Astrocyte (in vitro differentiated cells and primary cell): Measurements from ENCODE around the gene SKAP2. TPM values are rescaled to one million over a fixed set of nuclear protein-coding genes. Genes with fewer than 3 reads are reported as not detected.
A peak's percentile ranks its signal among the peaks of the same experiment; 100 is the strongest.

Experiments used
- DNase-seq: peaks from one replicate; pipeline ENCODE4 v3.0.0-alpha.2; 2010; ENCODE audit warnings: low read depth
- FAIRE-seq: peaks from 2 replicates; lab custom pipeline; 2011; peaks lifted over from hg19 to GRCh38; lab: Jason Lieb, UNC
- H2AFZ ChIP-seq: 2 replicates; pipeline ENCODE4 v1.6.0; 2012; ENCODE audit warnings: low read depth, low read length, inconsistent platforms
- H3K27ac ChIP-seq: 2 replicates; pipeline ENCODE4 v1.5.1; 2011; ENCODE audit warnings: low read depth, low read length, inconsistent platforms
- H3K27me3 ChIP-seq: 2 replicates; pipeline ENCODE4 v1.6.0; 2011; ENCODE audit warnings: low read length, inconsistent platforms; ENCODE audit not compliant: insufficient read depth
- H3K36me3 ChIP-seq: 2 replicates; pipeline ENCODE4 v1.5.1; 2011; ENCODE audit warnings: low read length, inconsistent platforms; ENCODE audit not compliant: insufficient read depth
- H3K4me1 ChIP-seq: 2 replicates; pipeline ENCODE4 v1.5.1; 2011; ENCODE audit warnings: low read length, inconsistent platforms; ENCODE audit not compliant: insufficient read depth
- H3K4me2 ChIP-seq: 2 replicates; pipeline ENCODE4 v1.6.0; 2012; ENCODE audit warnings: low read length, inconsistent platforms
- H3K4me3 ChIP-seq: 2 replicates; pipeline ENCODE4 v1.5.1; 2011; ENCODE audit warnings: low read depth, mild to moderate bottlenecking, low read length, inconsistent platforms; ENCODE audit not compliant: insufficient read depth
- H3K79me2 ChIP-seq: 2 replicates; pipeline ENCODE4 v1.6.0; 2012; ENCODE audit warnings: mild to moderate bottlenecking, low read length, inconsistent platforms; ENCODE audit not compliant: insufficient read depth
- H3K9ac ChIP-seq: 2 replicates; pipeline ENCODE4 v1.6.0; 2012; ENCODE audit warnings: mild to moderate bottlenecking, low read length, inconsistent platforms
- H3K9me3 ChIP-seq: 2 replicates; pipeline ENCODE4 v1.5.1; 2012; ENCODE audit warnings: low read depth, mild to moderate bottlenecking, low read length, inconsistent platforms; ENCODE audit not compliant: insufficient read depth
- H4K20me1 ChIP-seq: 2 replicates; pipeline ENCODE4 v1.6.0; 2012; ENCODE audit warnings: low read length, inconsistent platforms; ENCODE audit not compliant: insufficient read depth
- H3K27ac Mint-ChIP-seq: one replicate; pipeline ENCODE4 v1.8.0; 2021; ENCODE audit warnings: mild to moderate bottlenecking, mixed read lengths; ENCODE audit not compliant: unreplicated experiment
- H3K27me3 Mint-ChIP-seq: one replicate; pipeline ENCODE4 v1.8.0; 2021; ENCODE audit warnings: low read depth, mixed read lengths; ENCODE audit not compliant: unreplicated experiment
- H3K36me3 Mint-ChIP-seq: one replicate; pipeline ENCODE4 v1.8.0; 2021; ENCODE audit warnings: low read depth, mixed read lengths; ENCODE audit not compliant: unreplicated experiment
- H3K4me1 Mint-ChIP-seq: one replicate; pipeline ENCODE4 v1.8.0; 2021; ENCODE audit warnings: low read depth, mixed read lengths; ENCODE audit not compliant: unreplicated experiment
- H3K4me3 Mint-ChIP-seq: one replicate; pipeline ENCODE4 v1.8.0; 2021; ENCODE audit warnings: mild to moderate bottlenecking, moderate library complexity, mixed read lengths; ENCODE audit not compliant: unreplicated experiment
- H3K9me3 Mint-ChIP-seq: one replicate; pipeline ENCODE4 v1.8.0; 2021; ENCODE audit warnings: mild to moderate bottlenecking, mixed read lengths; ENCODE audit not compliant: unreplicated experiment
- CTCF ChIP-seq: IDR thresholded peaks from 2 replicates; pipeline ENCODE4 v1.5.1; 2011; ENCODE audit warnings: low read depth, mild to moderate bottlenecking, inconsistent platforms, low read length, moderate library complexity; ENCODE audit not compliant: insufficient read depth
- EZH2 ChIP-seq: IDR thresholded peaks from 2 replicates; pipeline ENCODE4 v1.6.1; 2012; ENCODE audit warnings: mild to moderate bottlenecking, low read length, inconsistent platforms; ENCODE audit not compliant: insufficient read depth
- total RNA-seq: library from RNA; stranded (reverse); gene quantifications from 2 replicates; pipeline ENCODE4 v1.2.1, GENCODE V29; 2021

SKAP2 gene
- total RNA-seq, 1 donor from 2014 or later, result 10.1 TPM

GRCh38 chr7:26868841-26869495 is 4.6 kb upstream of the SKAP2 start:
- peaks cover 4% of the 10 kb centered on the region for H3K27me3 ChIP-seq
- FAIRE-seq (no peak), DNase-seq (no peak)
- H3K4me3 Mint-ChIP-seq, result no peak overlapping the region
- no peak overlapping the region for H3K27ac Mint-ChIP-seq
- TF ChIP-seq EZH2 (no peak), CTCF (no peak)
- no peaks in the 10 kb centered on the region for H3K9me3 ChIP-seq
- H2AFZ ChIP-seq, result no peak overlapping the region
- H3K4me2 ChIP-seq, result no peak overlapping the region
- H3K79me2 ChIP-seq, result no peaks in the 10 kb centered on the region
- H4K20me1 ChIP-seq, result no peaks in the 10 kb centered on the region
- H3K4me1 ChIP-seq, result no peaks in the 10 kb centered on the region
- H3K36me3 Mint-ChIP-seq, result no peaks in the 10 kb centered on the region
- H3K36me3 ChIP-seq, result no peaks in the 10 kb centered on the region
- no peak overlapping the region for H3K27ac ChIP-seq
- H3K9me3 Mint-ChIP-seq, result no peaks in the 10 kb centered on the region
- no peak overlapping the region for H3K9ac ChIP-seq
- H3K4me3 ChIP-seq, result no peak overlapping the region
- H3K27me3 Mint-ChIP-seq, result no peaks in the 10 kb centered on the region
- H3K4me1 Mint-ChIP-seq, result no peaks in the 10 kb centered on the region

DNA sequence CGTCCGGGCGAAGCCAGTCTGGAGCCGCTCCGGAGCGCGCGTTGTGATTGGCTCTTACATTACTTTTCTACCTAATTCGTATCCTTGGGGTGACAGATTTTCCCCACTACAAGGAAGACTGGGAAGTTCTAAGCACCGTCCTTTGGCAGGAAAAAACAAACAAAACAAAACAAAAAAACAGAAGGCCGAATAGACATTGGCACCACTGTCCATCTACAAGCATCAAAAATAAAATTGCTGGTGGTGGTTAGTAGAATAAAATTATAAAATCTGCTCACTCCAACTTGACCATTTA is 651 bp upstream of the SKAP2 start:
- TF ChIP-seq CTCF, result no peak
- TF ChIP-seq EZH2, result no peak
- H3K27ac Mint-ChIP-seq, result peak overlapping the region; percentile 98
- no peaks in the 10 kb centered on the region for H3K9me3 ChIP-seq
- H3K9ac ChIP-seq, result peak overlapping the region; percentile 76
- H3K36me3 ChIP-seq, result no peaks in the 10 kb centered on the region
- H4K20me1 ChIP-seq, result no peaks in the 10 kb centered on the region
- H3K27me3 Mint-ChIP-seq, result peaks cover 2% of the 10 kb centered on the region
- peak overlapping the region; percentile 81 for H3K4me3 ChIP-seq
- no peaks in the 10 kb centered on the region for H3K4me1 Mint-ChIP-seq
- peak overlapping the region; percentile 97 for H2AFZ ChIP-seq
- no peaks in the 10 kb centered on the region for H3K79me2 ChIP-seq
- H3K4me1 ChIP-seq, result no peaks in the 10 kb centered on the region
- H3K36me3 Mint-ChIP-seq, result no peaks in the 10 kb centered on the region
- H3K27ac ChIP-seq, result peak overlapping the region; percentile 76
- no peaks in the 10 kb centered on the region for H3K9me3 Mint-ChIP-seq
- peak overlapping the region; percentile 100 for H3K4me2 ChIP-seq
- FAIRE-seq (no peak), DNase-seq (no peak)
- peak overlapping the region; percentile 96 for H3K4me3 Mint-ChIP-seq
- peaks cover 19% of the 10 kb centered on the region for H3K27me3 ChIP-seq

- H3K27ac Mint-ChIP-seq, result peak overlapping the region; percentile 98
- H3K9me3 Mint-ChIP-seq, result no peaks in the 10 kb centered on the region
- Histone ChIP-seq H3K27ac (peak overlapping the region; percentile 23), H3K4me2 (peak overlapping the region; percentile 100), H3K4me3 (peak overlapping the region; percentile 81), H3K9me3 (no peaks in the 10 kb centered on the region), H2AFZ (peak overlapping the region; percentile 97), H3K4me1 (no peaks in the 10 kb centered on the region), H3K79me2 (no peaks in the 10 kb centered on the region), H3K36me3 (no peaks in the 10 kb centered on the region), H4K20me1 (no peaks in the 10 kb centered on the region), H3K9ac (peak overlapping the region; percentile 81), H3K27me3 (peaks cover 28% of the 10 kb centered on the region)
- peaks cover 12% of the 10 kb centered on the region for H3K27me3 Mint-ChIP-seq
- DNase-seq (peak; percentile 5), FAIRE-seq (no peak)
- TF ChIP-seq EZH2 (no peak), CTCF (no peak)
- peak overlapping the region; percentile 96 for H3K4me3 Mint-ChIP-seq
- H3K4me1 Mint-ChIP-seq, result no peaks in the 10 kb centered on the region
- no peaks in the 10 kb centered on the region for H3K36me3 Mint-ChIP-seq
Measured at GRCh38 chr7:26863518-26864308, 677 bp downstream of the SKAP2 start.
